ENCODE data around the gene GABARAP. TPM values are rescaled to one million over a fixed set of nuclear protein-coding genes. Genes with fewer than 3 reads are reported as not detected.

GABARAP gene
- total RNA-seq, 4 donors from 2014 or later, result 402 to 515 (median 456) TPM

DNA sequence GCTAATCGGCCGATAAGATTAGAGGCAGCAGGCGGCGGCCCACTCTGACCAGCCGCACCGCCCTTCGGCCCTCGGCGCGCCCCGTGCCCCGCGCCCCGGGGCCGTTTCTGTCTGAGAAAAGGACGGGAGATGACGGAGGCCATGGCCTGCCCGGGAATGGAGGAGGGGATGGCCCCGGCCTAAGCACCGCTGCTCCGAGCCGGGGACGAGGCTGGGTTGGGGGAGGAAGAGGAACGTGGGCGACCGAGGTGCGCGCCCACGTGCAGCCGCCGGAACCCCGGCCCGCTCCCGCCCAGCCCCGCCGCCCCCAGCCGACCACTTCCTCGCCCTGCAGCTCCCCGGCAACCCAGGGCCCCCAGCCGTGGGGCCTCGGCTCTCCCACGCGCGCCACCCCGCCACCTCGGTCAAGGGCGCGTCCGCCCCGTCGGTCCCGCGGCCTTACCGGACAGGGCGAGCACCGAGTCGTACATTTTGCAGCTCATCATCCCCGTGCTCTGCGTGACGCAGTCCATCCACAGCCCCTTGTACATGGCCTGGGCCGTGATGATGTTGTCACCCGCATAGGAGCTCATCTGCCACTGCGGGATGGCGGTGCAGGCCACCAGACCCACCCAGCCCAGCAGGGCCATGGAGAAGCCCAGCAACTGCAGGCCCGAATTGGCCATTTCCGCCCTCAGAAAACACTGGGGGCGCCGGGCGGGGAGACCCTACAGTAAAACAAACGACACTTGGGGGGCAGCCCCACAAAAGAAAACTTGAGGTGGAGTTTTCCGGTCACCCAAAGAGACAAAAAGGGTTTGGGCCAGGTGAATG lies 19.3 kb upstream of the GABARAP start:
- Histone ChIP-seq H3K36me3 (peaks cover 0 to 35% (median 0%) of the 10 kb centered on the region in 3 donors), H3K27ac (peak overlapping the region in 1 of 4 donors; percentile 58), H3K4me3 (peak overlapping the region; percentile 18 to 49 (median 44)), H3K4me1 (peaks cover 0 to 38% (median 13%) of the 10 kb centered on the region in 4 donors), H3K9me3 (no peaks in the 10 kb centered on the region), H3K27me3 (peaks cover 0 to 47% of the 10 kb centered on the region in 2 donors)
- no peak for DNase-seq (ENCODE audit: low spot score in 2 of 2)
- TF ChIP-seq POLR2A (IDR thresholded peaks at IDR 0.05) (no peak), EP300 (IDR thresholded peaks at IDR 0.05) (no peak), CTCF (IDR thresholded peaks at IDR 0.05) (no peak)
- 5 to 23% methylated on average over 6 to 34 of the region's 71 CpGs for WGBS, 2 donors

- no peak for TF ChIP-seq EP300 (IDR thresholded peaks at IDR 0.05)
- TF ChIP-seq POLR2A (IDR thresholded peaks at IDR 0.05), result no peak
- TF ChIP-seq CTCF (IDR thresholded peaks at IDR 0.05), result no peak
- peaks cover 0 to 47% of the 10 kb centered on the region in 2 donors for H3K27me3 ChIP-seq
- no peaks in the 10 kb centered on the region for H3K9me3 ChIP-seq
- DNase-seq (ENCODE audit: low spot score in 2 of 2), result no peak
- peaks cover 0 to 43% (median 0%) of the 10 kb centered on the region in 3 donors for H3K36me3 ChIP-seq
- peaks cover 0 to 38% (median 13%) of the 10 kb centered on the region in 4 donors for H3K4me1 ChIP-seq
- peak overlapping the region; percentile 18 to 49 (median 44) for H3K4me3 ChIP-seq
- H3K27ac ChIP-seq, result peak overlapping the region in 1 of 4 donors; percentile 58
- WGBS, 2 donors, result 8 to 10% methylated on average over 33 to 35 of the region's 54 CpGs
Observed at GRCh38 chr17:7260651-7261378, 18.6 kb upstream of the GABARAP start.

- H3K9me3 ChIP-seq, result no peaks in the 10 kb centered on the region
- TF ChIP-seq EP300 (IDR thresholded peaks at IDR 0.05) (no peak), CTCF (IDR thresholded peaks at IDR 0.05) (no peak), POLR2A (IDR thresholded peaks at IDR 0.05) (no peak)
- H3K4me1 ChIP-seq, result peaks cover 0 to 38% (median 13%) of the 10 kb centered on the region in 4 donors
- 77 to 81% methylated on average over 4 of the region's 4 CpGs for WGBS, 2 donors
- peaks cover 0 to 49% (median 0%) of the 10 kb centered on the region in 3 donors for H3K36me3 ChIP-seq
- H3K4me3 ChIP-seq, result peak overlapping the region in 1 of 4 donors; percentile 41
- no peak for DNase-seq (ENCODE audit: low spot score in 2 of 2)
- H3K27me3 ChIP-seq, result peaks cover 0 to 47% of the 10 kb centered on the region in 2 donors
- peak overlapping the region in 1 of 4 donors; percentile 58 for H3K27ac ChIP-seq
Observed at GRCh38 chr17:7260151-7260550, 17.9 kb upstream of the GABARAP start.

- no peaks in the 10 kb centered on the region for H3K9me3 ChIP-seq
- peaks cover 0 to 38% (median 13%) of the 10 kb centered on the region in 4 donors for H3K4me1 ChIP-seq
- H3K27me3 ChIP-seq, result peaks cover 0 to 43% of the 10 kb centered on the region in 2 donors
- no peak overlapping the region for H3K4me3 ChIP-seq
- no peak overlapping the region for H3K27ac ChIP-seq
- WGBS, 2 donors, result 95 to 97% methylated on average over 4 to 6 of the region's 6 CpGs
- DNase-seq (ENCODE audit: low spot score in 2 of 2), result no peak
- H3K36me3 ChIP-seq, result peaks cover 0 to 56% (median 0%) of the 10 kb centered on the region in 3 donors
- TF ChIP-seq EP300 (IDR thresholded peaks at IDR 0.05), result no peak
Observed at GRCh38 chr17:7259555-7259889, 17.3 kb upstream of the GABARAP start.

GRCh38 chr17:7258731-7259554 lies 16.7 kb upstream of the GABARAP start:
- DNase-seq (ENCODE audit: low spot score in 2 of 2), result no peak
- H3K27ac ChIP-seq, result no peak overlapping the region
- peaks cover 0 to 61% (median 0%) of the 10 kb centered on the region in 3 donors for H3K36me3 ChIP-seq
- H3K27me3 ChIP-seq, result peaks cover 0 to 37% of the 10 kb centered on the region in 2 donors
- no peak for TF ChIP-seq EP300 (IDR thresholded peaks at IDR 0.05)
- TF ChIP-seq CTCF (IDR thresholded peaks at IDR 0.05), result no peak
- no peak for TF ChIP-seq POLR2A (IDR thresholded peaks at IDR 0.05)
- H3K4me1 ChIP-seq, result peaks cover 0 to 40% (median 13%) of the 10 kb centered on the region in 4 donors
- WGBS, 2 donors, result 74 to 78% methylated on average over 7 of the region's 7 CpGs
- no peaks in the 10 kb centered on the region for H3K9me3 ChIP-seq
- no peak overlapping the region for H3K4me3 ChIP-seq
